ENCODE data around the gene TNFRSF25. TPM values are rescaled to one million over a fixed set of nuclear protein-coding genes. Genes with fewer than 3 reads are reported as not detected.
A peak's percentile ranks its signal among the peaks of the same experiment; 100 is the strongest.
"Not testable (repeated sequence)": the region's sequence is repeated elsewhere in the genome, so short reads cannot be mapped to it uniquely, and the experiment has no call there.

TNFRSF25 gene
- total and polyA plus RNA-seq, 2 of the 8 experiments (the other 6 are each of a cell fraction or from before 2014, with no cell fraction given) = 10.7 to 19.5 TPM

- WGBS, 2 experiments (ENCODE audit: extremely low coverage in 1 of 2, insufficient coverage in 1 of 2, insufficient read length in 1 of 2, insufficient replicate concordance in 2 of 2, low coverage in 1 of 2, low lambda C conversion rate in 2 of 2, missing lambda C conversion rate in 1 of 2) = 86% methylated on average over 24 of the region's 58 CpGs; no CpG with 5 or more reads in 1 of the 2 experiments
- H4K91ac ChIP-seq (replicated peaks; ENCODE audit: insufficient read length, low read length); H3K79me1 ChIP-seq (ENCODE audit: low read depth, low read length); FAIRE-seq; H4K20me1 ChIP-seq (replicated peaks in 1 of 2; ENCODE audit: control insufficient read depth in 1 of 2, insufficient read depth in 2 of 2, low read length in 2 of 2); H3K23ac ChIP-seq (ENCODE audit: insufficient read length); H3K23me2 ChIP-seq (ENCODE audit: low read depth, low read length); H2BK12ac ChIP-seq (ENCODE audit: low read depth, low read length); H3K9ac ChIP-seq (replicated peaks in 1 of 4; ENCODE audit: extremely low read depth in 1 of 4, low read depth in 3 of 4, low read length in 3 of 4); H2BK120ac ChIP-seq (replicated peaks; ENCODE audit: low read depth, low read length); H4K5ac ChIP-seq (ENCODE audit: insufficient read length, low read depth, low read length); H3K36me3 ChIP-seq (ENCODE audit: control insufficient read depth in 2 of 4, insufficient read depth in 4 of 4, low read length in 3 of 4); H3K79me2 ChIP-seq (ENCODE audit: control insufficient read depth in 1 of 2, insufficient read depth in 2 of 2, low read length in 2 of 2); H2BK5ac ChIP-seq (ENCODE audit: low read depth, low read length); H3K27ac ChIP-seq (ENCODE audit: low read depth, low read length); H3K56ac ChIP-seq (replicated peaks; ENCODE audit: insufficient read length, low read depth, low read length); H3K18ac ChIP-seq (ENCODE audit: extremely low read depth, low read length); H2BK20ac ChIP-seq (ENCODE audit: low read length); DNase-seq (ENCODE audit: low read depth in 1 of 2, low spot score in 2 of 2); H3K4ac ChIP-seq (replicated peaks; ENCODE audit: insufficient read length, low read depth, low read length); H2AK5ac ChIP-seq (ENCODE audit: low read depth, low read length); H3K14ac ChIP-seq (ENCODE audit: insufficient read length); H3K9me3 ChIP-seq (ENCODE audit: insufficient read depth in 2 of 2, low read depth in 1 of 2, low read length in 1 of 2): not testable (repeated sequence)
- H3K4me1 ChIP-seq (replicated peaks in 1 of 4; ENCODE audit: control insufficient read depth in 3 of 4, insufficient read depth in 4 of 4, low read length in 3 of 4) = peaks cover 0 to 25% (median 13%) of the 10 kb centered on the region in 4 experiments; a peak in 5 of 7 replicates
- peak overlapping the region in 1 of 4 experiments; percentile 44; a peak in 1 of 8 replicates for H3K4me3 ChIP-seq (ENCODE audit: extremely low read depth in 1 of 4, insufficient read depth in 2 of 4, low read depth in 3 of 4, low read length in 4 of 4)
- peak overlapping the region; percentile 8 to 64; a peak in 2 of 4 replicates for H3K4me2 ChIP-seq (ENCODE audit: insufficient read depth in 1 of 2, low read depth in 2 of 2, low read length in 2 of 2)
- 0 out of 2 replicates have a peak overlapping the region, but pooled peaks have one; percentile 31 for H2BK15ac ChIP-seq (ENCODE audit: low read length)
- peaks cover 5 to 37% (median 21%) of the 10 kb centered on the region in 4 experiments; a peak in 6 of 7 replicates for H3K27me3 ChIP-seq (replicated peaks in 1 of 4; ENCODE audit: control insufficient read depth in 3 of 4, extremely low read depth in 1 of 4, insufficient read depth in 3 of 4, low read length in 3 of 4)
- POLR2A ChIA-PET (ENCODE audit: partially characterized antibody) = interaction anchor here (1.0 to 12.2 kb wide), 5 partner anchors 15 to 30 kb away, joined by 3 to 123 read pairs (median 3); partner anchors contain the start of gene TNFRSF25
- H4K8ac ChIP-seq (ENCODE audit: extremely low read depth, insufficient read depth, low read length) = peak overlapping the region; percentile 92
- CTCF ChIA-PET (ENCODE audit: partially characterized antibody) = interaction anchor here (0.8 to 6.0 kb wide), 18 partner anchors 7 to 207 kb away, joined by 3 to 75 read pairs (median 6); partner anchors contain the start of genes HES2, PLEKHG5 and TNFRSF25
- peak overlapping the region; percentile 59; the same call in 1 of the 2 replicates for H2AFZ ChIP-seq (ENCODE audit: low read length)
- TF ChIP-seq, protein P1, sequence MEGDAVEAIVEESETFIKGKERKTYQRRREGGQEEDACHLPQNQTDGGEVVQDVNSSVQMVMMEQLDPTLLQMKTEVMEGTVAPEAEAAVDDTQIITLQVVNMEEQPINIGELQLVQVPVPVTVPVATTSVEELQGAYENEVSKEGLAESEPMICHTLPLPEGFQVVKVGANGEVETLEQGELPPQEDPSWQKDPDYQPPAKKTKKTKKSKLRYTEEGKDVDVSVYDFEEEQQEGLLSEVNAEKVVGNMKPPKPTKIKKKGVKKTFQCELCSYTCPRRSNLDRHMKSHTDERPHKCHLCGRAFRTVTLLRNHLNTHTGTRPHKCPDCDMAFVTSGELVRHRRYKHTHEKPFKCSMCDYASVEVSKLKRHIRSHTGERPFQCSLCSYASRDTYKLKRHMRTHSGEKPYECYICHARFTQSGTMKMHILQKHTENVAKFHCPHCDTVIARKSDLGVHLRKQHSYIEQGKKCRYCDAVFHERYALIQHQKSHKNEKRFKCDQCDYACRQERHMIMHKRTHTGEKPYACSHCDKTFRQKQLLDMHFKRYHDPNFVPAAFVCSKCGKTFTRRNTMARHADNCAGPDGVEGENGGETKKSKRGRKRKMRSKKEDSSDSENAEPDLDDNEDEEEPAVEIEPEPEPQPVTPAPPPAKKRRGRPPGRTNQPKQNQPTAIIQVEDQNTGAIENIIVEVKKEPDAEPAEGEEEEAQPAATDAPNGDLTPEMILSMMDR (IDR thresholded peaks at IDR 0.05; ENCODE audit: control extremely low read depth in 1 of 3, insufficient read depth in 1 of 3, low read depth in 1 of 3, low read length in 3 of 3) = peak in 2 of 3 experiments; percentile 20 to 31; a peak in 3 of 4 replicates
These were observed 10.0 kb downstream of the TNFRSF25 start for GRCh38 chr1:6455752-6456520.

All from H1 (cell line).